GM18498 (cell line): ENCODE results near the gene C2orf81.

Experiments used
- ATAC-seq: cut with Tn5 transposase; IDR thresholded peaks from one replicate; pipeline ENCODE4 v1.9.1; 2021; ENCODE audit warnings: mild to moderate bottlenecking, moderate library complexity; ENCODE audit not compliant: unreplicated experiment

C2orf81 gene

GRCh38 chr2:74364533-74365505, 56.6 kb downstream of the C2orf81 start:
- no peak for ATAC-seq
